Breast epithelium (tissue), 3 donors: ENCODE measurements around the gene SLC8A2.

Experiments
- CTCF ChIP-seq, 3 donors: fragments of 450-650 bp; IDR thresholded peaks; one replicate each; pipeline ENCODE4 v1.5.1; 2016 to 2017; ENCODE audit warnings: antibody characterized with exemption in 3 of 3, mild to moderate bottlenecking in 3 of 3, moderate library complexity in 3 of 3
- POLR2AphosphoS5 ChIP-seq, 3 donors: sonication (generic); formaldehyde crosslinking; IDR thresholded peaks; one replicate each; pipeline ENCODE4 v1.6.1; 2017; ENCODE audit warnings: antibody characterized with exemption in 3 of 3

- no peak for TF ChIP-seq POLR2AphosphoS5 (IDR thresholded peaks at IDR 0.05)
- no peak for TF ChIP-seq CTCF (IDR thresholded peaks at IDR 0.05)
Observed at GRCh38 chr19:47465957-47466356, 5.7 kb downstream of the SLC8A2 start.
